ENCODE results near the gene ZNF548. TPM values are rescaled to one million over a fixed set of nuclear protein-coding genes. Genes with fewer than 3 reads are reported as not detected.

ZNF548 gene
- total RNA-seq, 1 donor from 2014 or later, result 14.4 TPM

- H3K9me3 ChIP-seq (replicated peaks), result peaks cover 51% of the 10 kb centered on the region
- H3K27me3 ChIP-seq (ENCODE audit: low read depth), result no peaks in the 10 kb centered on the region
- no peak for TF ChIP-seq CTCF (IDR thresholded peaks at IDR 0.05; ENCODE audit: borderline replicate concordance)
- H3K27ac ChIP-seq (replicated peaks), result no peak overlapping the region
- H3K4me1 ChIP-seq, result no peaks in the 10 kb centered on the region
- DNase-seq, result no peak
- H3K4me3 ChIP-seq, result no peak overlapping the region
- H3K36me3 ChIP-seq, result peaks cover 30% of the 10 kb centered on the region
- intact Hi-C loops (cut with micrococcal nuclease), result no loop called here
Observed at GRCh38 chr19:57380923-57381322, 8.7 kb upstream of the ZNF548 start.

- Histone ChIP-seq H3K27ac (replicated peaks) (no peak overlapping the region), H3K4me3 (no peak overlapping the region), H3K9me3 (replicated peaks) (peaks cover 31% of the 10 kb centered on the region), H3K36me3 (peaks cover 10% of the 10 kb centered on the region), H3K4me1 (no peaks in the 10 kb centered on the region), H3K27me3 (ENCODE audit: low read depth) (no peaks in the 10 kb centered on the region)
- TF ChIP-seq CTCF (IDR thresholded peaks at IDR 0.05; ENCODE audit: borderline replicate concordance), result no peak
- DNase-seq, result no peak
- intact Hi-C loops (cut with micrococcal nuclease), result no loop called here
Observed at GRCh38 chr19:57382806-57383488, 6.7 kb upstream of the ZNF548 start.

- Histone ChIP-seq H3K4me1 (peaks cover 42% of the 10 kb centered on the region), H3K9me3 (replicated peaks) (peaks cover 13% of the 10 kb centered on the region), H3K27ac (replicated peaks) (peak overlapping the region; percentile 92), H3K36me3 (peaks cover 19% of the 10 kb centered on the region), H3K4me3 (peak overlapping the region; percentile 92), H3K27me3 (ENCODE audit: low read depth) (no peaks in the 10 kb centered on the region)
- intact Hi-C loops (cut with micrococcal nuclease), result no loop called here
- DNase-seq, result no peak
- no peak for TF ChIP-seq CTCF (IDR thresholded peaks at IDR 0.05; ENCODE audit: borderline replicate concordance)
Observed at GRCh38 chr19:57389194-57389729, 392 bp upstream of the ZNF548 start.

- Histone ChIP-seq H3K4me1 (peaks cover 38% of the 10 kb centered on the region), H3K27me3 (ENCODE audit: low read depth) (no peaks in the 10 kb centered on the region), H3K36me3 (peaks cover 78% of the 10 kb centered on the region), H3K27ac (replicated peaks) (peak overlapping the region; percentile 19), H3K9me3 (replicated peaks) (peaks cover 74% of the 10 kb centered on the region), H3K4me3 (no peak overlapping the region)
- DNase-seq, result no peak
- intact Hi-C loops (cut with micrococcal nuclease), result no loop called here
- TF ChIP-seq CTCF (IDR thresholded peaks at IDR 0.05; ENCODE audit: borderline replicate concordance), result no peak
Observed at GRCh38 chr19:57395710-57396109, 6.1 kb downstream of the ZNF548 start.

GRCh38 chr19:57398868-57399267 is 9.2 kb downstream of the ZNF548 start:
- Histone ChIP-seq H3K4me1 (peaks cover 24% of the 10 kb centered on the region), H3K27ac (replicated peaks) (no peak overlapping the region), H3K27me3 (ENCODE audit: low read depth) (no peaks in the 10 kb centered on the region), H3K36me3 (peaks cover 90% of the 10 kb centered on the region), H3K4me3 (no peak overlapping the region), H3K9me3 (replicated peaks) (peaks cover 96% of the 10 kb centered on the region)
- TF ChIP-seq CTCF (IDR thresholded peaks at IDR 0.05; ENCODE audit: borderline replicate concordance), result no peak
- intact Hi-C loops (cut with micrococcal nuclease), result no loop called here
- no peak for DNase-seq
